MG63 (cell line): ENCODE measurements around the gene NEDD9. TPM values are rescaled to one million over a fixed set of nuclear protein-coding genes. Genes with fewer than 3 reads are reported as not detected.

Experiments used
- DNase-seq: peaks from one replicate; pipeline ENCODE4 v3.0.0-alpha.2; 2020
- H3K27me3 ChIP-seq: fragments of 250-450 bp; sonication (Bioruptor Pico); 2 replicates; pipeline ENCODE4 v1.5.1; 2020; ENCODE audit warnings: mild to moderate bottlenecking, moderate library complexity
- H3K36me3 ChIP-seq: fragments of 250-450 bp; sonication (Bioruptor Pico); 2 replicates; pipeline ENCODE4 v1.5.1; 2020; ENCODE audit warnings: mild to moderate bottlenecking, moderate library complexity
- H3K4me3 ChIP-seq: fragments of 250-450 bp; sonication (Bioruptor Pico); 2 replicates; pipeline ENCODE4 v1.5.1; 2020; ENCODE audit warnings: mild to moderate bottlenecking, moderate library complexity
- H3K9me3 ChIP-seq: fragments of 250-450 bp; sonication (Bioruptor Pico); 2 replicates; pipeline ENCODE4 v1.5.1; 2020; ENCODE audit warnings: mild to moderate bottlenecking, moderate library complexity
- total RNA-seq: library from RNA; depleted of rRNA; stranded (reverse); fragments of >200 nt; shearing (Covaris generic); gene quantifications from 2 replicates; pipeline ENCODE4 v1.2.3, GENCODE V29; 2014; ENCODE audit warnings: low replicate concordance

NEDD9 gene
- total RNA-seq, 1 experiment from 2014 or later = 8.9 TPM

GRCh38 chr6:11201772-11202512, 30.5 kb downstream of the NEDD9 start:
- H3K4me3 ChIP-seq = no peak overlapping the region
- H3K9me3 ChIP-seq = no peaks in the 10 kb centered on the region
- peaks cover 7% of the 10 kb centered on the region for H3K36me3 ChIP-seq
- no peak for DNase-seq
- no peaks in the 10 kb centered on the region for H3K27me3 ChIP-seq

- DNase-seq = no peak
- Histone ChIP-seq H3K4me3 (no peak overlapping the region), H3K36me3 (peaks cover 7% of the 10 kb centered on the region)
Measured at GRCh38 chr6:11201015-11201414, 31.5 kb downstream of the NEDD9 start.

DNA sequence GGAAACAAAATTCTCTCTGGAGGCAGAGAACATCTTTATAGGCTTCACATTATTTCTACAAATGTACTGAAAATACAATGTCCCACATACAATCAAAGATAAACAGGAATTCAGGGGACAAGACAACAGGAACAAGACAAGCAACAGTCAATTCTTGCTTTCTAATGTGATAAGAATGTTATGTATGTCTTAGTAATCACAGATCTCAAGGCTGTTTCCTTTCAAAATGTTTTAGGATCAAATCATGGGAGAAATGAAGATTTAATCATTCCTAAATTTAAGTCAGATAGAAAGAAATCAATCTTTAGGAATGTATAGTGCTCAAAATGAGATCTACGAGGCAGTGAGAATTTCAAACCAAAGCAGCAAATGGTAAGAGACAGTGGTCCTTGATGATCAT, 32.1 kb downstream of the NEDD9 start:
- no peaks in the 10 kb centered on the region for H3K27me3 ChIP-seq
- DNase-seq = no peak
- H3K9me3 ChIP-seq = no peaks in the 10 kb centered on the region
- H3K36me3 ChIP-seq = peaks cover 7% of the 10 kb centered on the region
- no peak overlapping the region for H3K4me3 ChIP-seq

More at GRCh38 chr6:11201015-11201414, 31.5 kb downstream of the NEDD9 start:
- H3K27me3 ChIP-seq = no peaks in the 10 kb centered on the region
- H3K9me3 ChIP-seq = no peaks in the 10 kb centered on the region

DNA sequence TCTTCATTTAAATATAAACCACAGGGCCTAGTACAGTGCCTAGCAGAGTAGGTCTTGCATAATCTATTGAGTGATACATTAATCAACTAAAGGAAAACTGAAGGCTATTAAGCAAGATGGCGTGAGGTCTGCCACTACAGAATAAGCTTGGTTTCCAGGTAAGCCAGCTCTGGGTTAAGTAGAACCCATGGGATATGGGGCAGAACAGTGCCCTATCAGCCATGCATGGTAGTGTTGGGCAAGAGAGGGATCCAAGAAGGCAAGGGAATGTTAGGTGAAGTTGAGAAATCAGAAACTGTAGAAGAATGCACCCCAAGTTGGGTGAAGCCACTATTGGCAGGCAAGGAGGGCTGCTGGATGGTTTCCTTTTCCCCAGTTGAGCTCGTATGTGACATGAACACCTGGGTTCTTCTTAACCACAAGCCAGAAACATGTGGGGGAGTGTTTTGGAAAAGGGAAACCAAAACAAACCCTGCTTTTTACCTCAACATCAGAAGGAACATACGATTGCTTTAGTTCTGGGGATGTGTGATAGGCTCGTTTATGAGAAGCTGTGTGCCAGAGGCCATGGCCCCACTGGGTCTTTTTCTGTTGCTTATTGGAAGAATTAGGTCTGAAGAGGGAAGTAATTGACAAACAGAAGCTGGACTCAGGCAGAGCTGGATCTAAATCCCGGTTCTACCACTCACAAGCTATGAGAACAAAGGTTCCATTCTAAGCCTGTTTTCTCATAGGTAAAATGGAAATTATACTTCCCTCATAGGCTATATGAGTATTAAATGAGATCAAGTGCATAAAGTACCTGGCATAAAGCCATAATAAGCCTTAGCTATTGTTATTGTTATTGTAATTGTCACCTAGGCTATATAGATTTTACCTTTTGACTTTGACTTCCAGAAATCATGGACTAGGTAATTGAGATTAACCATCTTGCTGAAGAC, 33.5 kb downstream of the NEDD9 start:
- no peak for DNase-seq
- Histone ChIP-seq H3K9me3 (no peaks in the 10 kb centered on the region), H3K36me3 (peaks cover 7% of the 10 kb centered on the region), H3K27me3 (no peaks in the 10 kb centered on the region), H3K4me3 (no peak overlapping the region)

GRCh38 chr6:11197850-11198249, 34.6 kb downstream of the NEDD9 start:
- Histone ChIP-seq H3K27me3 (no peaks in the 10 kb centered on the region), H3K4me3 (no peak overlapping the region)
- DNase-seq = no peak

GRCh38 chr6:11197175-11197536, 35.3 kb downstream of the NEDD9 start:
- Histone ChIP-seq H3K36me3 (peaks cover 7% of the 10 kb centered on the region), H3K9me3 (no peaks in the 10 kb centered on the region), H3K4me3 (no peak overlapping the region; the same call in 1 of the 2 replicates), H3K27me3 (no peaks in the 10 kb centered on the region)
- peak; percentile 69 for DNase-seq

More at GRCh38 chr6:11197850-11198249, 34.6 kb downstream of the NEDD9 start:
- Histone ChIP-seq H3K36me3 (peaks cover 7% of the 10 kb centered on the region), H3K9me3 (no peaks in the 10 kb centered on the region)

GRCh38 chr6:11196511-11197174, 35.8 kb downstream of the NEDD9 start:
- Histone ChIP-seq H3K36me3 (peaks cover 7% of the 10 kb centered on the region), H3K9me3 (no peaks in the 10 kb centered on the region), H3K4me3 (peak overlapping the region; percentile 9; the same call in 1 of the 2 replicates), H3K27me3 (no peaks in the 10 kb centered on the region)
- peak; percentile 70 for DNase-seq

- Histone ChIP-seq H3K9me3 (no peaks in the 10 kb centered on the region), H3K27me3 (no peaks in the 10 kb centered on the region), H3K4me3 (no peak overlapping the region), H3K36me3 (peaks cover 15% of the 10 kb centered on the region)
- no peak for DNase-seq
Measured at GRCh38 chr6:11194356-11195218, 37.9 kb downstream of the NEDD9 start.

GRCh38 chr6:11193434-11193833, 39.0 kb downstream of the NEDD9 start:
- H3K36me3 ChIP-seq = peaks cover 13% of the 10 kb centered on the region
- H3K27me3 ChIP-seq = no peaks in the 10 kb centered on the region
- no peak for DNase-seq
- no peaks in the 10 kb centered on the region for H3K9me3 ChIP-seq
- no peak overlapping the region for H3K4me3 ChIP-seq

GRCh38 chr6:11192167-11192566, 40.3 kb downstream of the NEDD9 start:
- Histone ChIP-seq H3K27me3 (no peaks in the 10 kb centered on the region), H3K9me3 (no peaks in the 10 kb centered on the region), H3K4me3 (no peak overlapping the region), H3K36me3 (peaks cover 17% of the 10 kb centered on the region)
- DNase-seq = no peak

DNA sequence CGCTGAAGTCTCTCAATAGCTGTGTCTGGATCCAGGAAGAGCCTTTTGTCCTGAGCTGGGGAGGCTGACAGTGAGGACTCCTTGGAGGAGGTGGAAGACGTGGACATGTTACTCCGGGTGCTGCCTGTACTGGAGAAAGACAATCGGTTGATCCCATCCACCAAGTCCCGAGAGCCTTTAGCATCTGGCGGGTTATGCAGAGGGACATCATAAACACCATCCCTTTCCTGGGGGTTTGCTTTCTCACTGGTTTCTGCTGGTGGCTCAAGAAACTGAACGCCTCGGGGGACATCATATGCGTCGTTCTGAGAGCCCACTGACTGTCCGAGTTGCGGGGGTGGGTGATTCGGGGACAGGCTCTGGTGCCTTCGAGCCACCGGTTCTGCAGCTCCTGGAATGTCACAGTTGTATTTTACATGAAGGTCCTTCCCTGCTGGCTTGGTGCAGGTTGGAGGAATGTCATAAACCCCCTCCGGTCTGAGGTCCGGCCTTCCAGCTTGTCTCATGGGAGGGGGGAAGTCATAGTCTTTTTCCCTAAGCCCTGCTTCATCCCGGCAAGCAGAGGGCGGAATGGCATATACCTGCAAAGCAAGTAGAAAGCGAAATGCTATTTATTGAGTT, 41.7 kb downstream of the NEDD9 start:
- Histone ChIP-seq H3K36me3 (peaks cover 21% of the 10 kb centered on the region), H3K9me3 (no peaks in the 10 kb centered on the region), H3K4me3 (no peak overlapping the region), H3K27me3 (no peaks in the 10 kb centered on the region)
- no peak for DNase-seq

DNA sequence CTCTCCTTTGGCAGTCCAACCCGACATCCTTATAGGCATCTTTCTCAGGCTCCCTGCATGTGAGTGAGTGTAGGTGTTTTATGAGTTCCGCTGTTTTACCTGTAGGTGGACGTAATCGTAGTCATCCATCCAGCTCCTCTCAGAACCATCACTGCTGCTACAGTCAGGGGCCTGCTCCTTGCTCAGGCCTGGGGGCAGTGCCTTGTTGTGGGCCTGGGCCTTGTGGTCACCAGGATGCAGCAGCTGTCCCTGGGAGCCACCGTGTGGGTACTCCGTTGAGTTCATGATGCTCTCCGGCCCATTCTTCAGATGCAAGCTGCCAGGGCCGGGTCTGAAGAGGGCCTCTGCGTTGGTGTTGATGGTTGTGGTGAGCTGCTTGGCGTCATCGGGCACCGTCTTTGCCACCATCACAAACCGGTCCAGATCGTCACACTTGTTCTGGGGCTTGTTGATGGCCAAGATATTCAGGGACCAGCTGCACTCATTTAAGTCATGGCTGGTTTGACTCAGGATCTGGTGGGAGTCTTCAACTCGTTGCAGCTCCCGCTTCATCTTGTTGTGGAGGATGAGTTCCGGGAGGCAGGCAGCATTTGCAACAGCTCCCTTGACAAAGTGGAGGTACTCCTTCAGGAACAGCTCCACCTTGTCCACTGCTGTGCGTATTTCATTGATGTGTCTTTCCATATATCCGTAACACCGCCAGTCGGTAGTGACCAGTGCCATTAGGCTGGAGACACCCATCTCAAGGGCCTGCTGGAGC, 42.4 kb downstream of the NEDD9 start:
- DNase-seq = no peak
- Histone ChIP-seq H3K36me3 (peaks cover 25% of the 10 kb centered on the region), H3K27me3 (no peaks in the 10 kb centered on the region), H3K4me3 (no peak overlapping the region), H3K9me3 (no peaks in the 10 kb centered on the region)

- Histone ChIP-seq H3K4me3 (no peak overlapping the region), H3K27me3 (no peaks in the 10 kb centered on the region), H3K9me3 (no peaks in the 10 kb centered on the region), H3K36me3 (peaks cover 25% of the 10 kb centered on the region)
- peak; percentile 20 for DNase-seq
Measured at GRCh38 chr6:11188161-11188915, 44.1 kb downstream of the NEDD9 start.

DNA sequence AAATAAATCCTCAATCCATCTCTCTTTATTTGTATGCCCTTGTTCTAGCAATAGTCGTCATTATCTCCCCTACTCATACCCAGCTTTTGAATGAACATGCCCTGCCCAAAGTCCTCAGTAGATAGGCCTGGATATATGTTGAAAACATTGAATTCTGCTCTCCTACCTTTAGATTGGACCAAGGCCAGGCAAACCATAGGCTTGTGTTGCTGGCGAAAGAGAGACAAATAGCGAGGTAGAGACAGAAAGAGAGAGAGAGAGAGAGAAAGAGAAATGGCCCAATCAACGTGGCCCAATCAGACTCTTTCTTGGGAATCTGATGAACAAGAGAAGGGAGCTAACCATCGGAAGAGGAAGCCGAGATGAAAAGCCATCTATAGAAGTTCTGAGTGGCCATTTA, 45.2 kb downstream of the NEDD9 start:
- H3K4me3 ChIP-seq = no peak overlapping the region
- H3K9me3 ChIP-seq = no peaks in the 10 kb centered on the region
- H3K36me3 ChIP-seq = peaks cover 25% of the 10 kb centered on the region
- DNase-seq = no peak
- H3K27me3 ChIP-seq = no peaks in the 10 kb centered on the region
